GM19452 (cell line): ENCODE measurements around the gene WDFY3.
"Not testable (repeated sequence)": the region's sequence is repeated elsewhere in the genome, so short reads cannot be mapped to it uniquely, and the experiment has no call there.

Experiments used
- ATAC-seq: cut with Tn5 transposase; IDR thresholded peaks from one replicate; pipeline ENCODE4 v1.9.1; 2021; ENCODE audit not compliant: unreplicated experiment

Gene WDFY3

DNA sequence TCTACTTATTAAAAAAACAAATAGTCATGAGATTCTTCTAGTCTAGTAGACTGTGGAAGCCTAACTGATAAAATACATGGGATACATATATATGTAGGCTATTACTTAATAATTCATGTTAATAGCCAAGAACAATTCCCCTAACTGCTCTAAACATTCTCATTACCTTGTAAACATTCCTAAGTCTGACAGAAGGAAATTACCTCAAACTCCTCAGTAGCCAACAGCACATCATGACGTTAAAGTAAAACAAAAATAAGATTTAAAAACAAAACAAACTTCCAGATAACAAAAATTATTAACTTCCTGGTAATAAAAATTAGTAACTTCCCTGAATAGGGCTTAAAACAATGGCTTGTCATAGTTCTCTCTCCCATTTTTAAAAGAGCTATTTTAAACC lies 109.2 kb downstream of the WDFY3 start:
- ATAC-seq, result no peak

DNA sequence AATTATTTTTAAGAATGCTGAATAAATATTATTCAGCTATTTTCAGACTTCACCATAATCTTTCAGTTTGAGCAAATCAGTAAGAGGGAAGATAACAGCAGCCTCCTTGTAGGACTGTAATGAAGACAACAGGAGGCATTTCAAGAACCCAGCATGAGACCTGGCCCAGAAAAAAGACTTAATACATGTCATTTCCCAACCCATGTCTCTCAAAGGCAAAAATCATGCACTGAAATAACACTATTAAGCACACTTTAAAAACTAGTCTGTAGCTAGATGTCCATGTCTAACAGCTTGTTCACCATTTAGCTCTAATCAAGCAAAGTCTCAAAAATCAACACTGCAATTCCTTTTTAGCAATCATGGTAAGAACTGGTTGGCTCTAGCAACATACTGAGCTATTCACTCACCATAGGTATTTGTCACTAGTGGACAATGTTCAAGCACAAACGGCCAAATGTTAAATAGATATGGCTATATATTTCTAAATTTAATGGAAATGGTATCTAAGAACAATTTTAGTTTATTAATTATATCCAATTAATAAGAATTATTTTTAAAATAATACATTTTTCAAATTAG lies 109.9 kb downstream of the WDFY3 start:
- ATAC-seq, result no peak

DNA sequence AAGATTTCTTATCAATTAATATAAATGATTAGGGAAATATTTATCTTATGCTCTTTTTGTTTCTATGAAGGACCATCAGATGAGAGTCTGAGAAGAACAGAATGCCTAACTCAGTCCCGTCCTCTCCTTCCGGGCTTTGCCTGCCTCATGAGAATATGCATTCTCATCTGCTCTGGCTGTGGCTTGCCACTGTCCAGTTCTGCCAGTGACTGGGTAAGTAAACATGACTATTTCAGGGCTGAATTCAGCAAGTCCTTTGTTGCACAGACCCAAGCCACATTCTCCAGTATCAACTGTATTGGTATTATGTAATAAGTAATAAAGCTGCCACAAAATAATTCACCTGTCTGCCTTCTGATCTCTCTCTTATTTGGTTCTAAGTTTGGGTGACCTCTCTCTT lies 110.7 kb downstream of the WDFY3 start:
- ATAC-seq, result no peak

DNA sequence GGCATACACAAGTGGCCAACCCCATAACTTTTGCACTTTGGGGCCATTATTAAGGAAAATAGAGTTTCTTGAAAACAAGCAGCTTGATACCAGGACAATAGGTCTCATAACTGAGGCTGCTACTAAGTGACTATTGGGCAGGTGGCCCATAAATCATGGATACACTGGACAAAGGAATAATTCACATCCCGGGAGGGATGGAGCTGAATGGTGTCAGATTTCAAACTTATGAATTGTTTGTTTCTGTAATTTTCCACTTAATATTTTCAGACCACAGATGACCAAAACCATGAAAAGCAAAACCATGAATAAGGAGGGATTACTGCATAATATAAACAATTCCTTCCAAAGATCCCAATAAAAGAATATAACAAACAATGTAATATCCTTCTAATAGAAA lies 114.4 kb downstream of the WDFY3 start:
- no peak for ATAC-seq

DNA sequence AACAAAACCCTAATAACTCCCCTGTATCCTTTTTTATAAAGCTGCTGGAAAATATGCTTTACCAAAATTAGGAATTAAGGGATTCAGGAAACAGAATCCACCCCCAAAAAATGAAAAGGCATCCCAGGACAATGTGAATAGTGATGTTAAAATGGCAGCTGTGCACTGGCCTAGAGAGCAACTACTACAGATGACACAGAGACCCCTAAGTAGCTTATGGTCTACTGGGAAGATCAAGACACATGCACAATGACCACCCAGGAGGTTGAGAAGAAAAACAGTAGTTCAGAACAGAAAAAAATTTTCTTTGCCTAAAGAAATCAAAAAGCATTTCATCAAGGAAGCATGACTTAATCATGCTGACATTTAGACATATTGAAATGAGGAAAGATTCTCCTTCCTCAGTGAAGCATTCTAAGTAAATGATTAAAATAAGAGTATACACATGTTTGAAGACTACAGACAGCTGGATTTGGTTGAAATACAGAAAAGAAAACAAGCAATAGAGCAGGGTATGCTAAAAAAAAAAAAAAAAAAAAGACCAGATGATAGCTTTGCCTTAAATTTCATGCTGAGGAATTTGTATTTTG lies 117.3 kb downstream of the WDFY3 start:
- no peak for ATAC-seq

DNA sequence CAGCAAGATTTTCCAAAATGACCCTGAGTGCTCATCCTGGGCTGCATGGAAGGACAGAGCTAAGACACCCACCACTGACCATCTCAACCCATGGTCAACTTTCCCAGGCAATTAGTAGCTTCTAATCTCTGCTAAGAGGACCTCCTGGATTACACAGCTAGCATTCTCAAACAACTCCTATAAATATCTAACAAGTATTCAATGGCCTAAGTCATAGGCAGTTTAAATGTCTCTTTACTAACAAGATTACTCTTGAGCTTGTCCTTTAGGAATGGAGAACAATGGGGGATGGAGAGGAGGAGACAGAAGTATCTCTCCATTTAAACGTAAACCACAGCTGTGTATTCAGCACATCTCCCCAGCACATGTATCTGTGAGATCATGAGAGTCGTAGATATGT lies 118.1 kb downstream of the WDFY3 start:
- ATAC-seq, result no peak

DNA sequence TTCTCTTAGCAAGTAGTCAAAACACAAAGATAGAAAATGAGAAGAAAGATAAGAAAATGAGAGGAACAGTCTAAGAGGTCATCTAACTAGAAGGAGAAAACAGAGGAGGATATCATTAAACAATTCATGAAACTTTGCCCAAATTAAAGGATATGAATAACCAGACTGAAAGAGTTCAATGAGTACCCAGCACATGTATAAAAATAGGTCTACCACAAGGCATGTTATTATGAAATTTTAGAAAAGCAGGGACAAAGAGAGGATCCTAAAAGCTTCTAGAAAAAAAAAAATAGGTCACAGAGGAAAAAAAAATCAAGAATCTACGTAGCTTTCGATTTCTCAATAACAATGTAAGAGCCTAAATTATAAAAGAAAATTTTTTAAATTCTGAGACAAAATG lies 118.5 kb downstream of the WDFY3 start:
- ATAC-seq, result no peak

DNA sequence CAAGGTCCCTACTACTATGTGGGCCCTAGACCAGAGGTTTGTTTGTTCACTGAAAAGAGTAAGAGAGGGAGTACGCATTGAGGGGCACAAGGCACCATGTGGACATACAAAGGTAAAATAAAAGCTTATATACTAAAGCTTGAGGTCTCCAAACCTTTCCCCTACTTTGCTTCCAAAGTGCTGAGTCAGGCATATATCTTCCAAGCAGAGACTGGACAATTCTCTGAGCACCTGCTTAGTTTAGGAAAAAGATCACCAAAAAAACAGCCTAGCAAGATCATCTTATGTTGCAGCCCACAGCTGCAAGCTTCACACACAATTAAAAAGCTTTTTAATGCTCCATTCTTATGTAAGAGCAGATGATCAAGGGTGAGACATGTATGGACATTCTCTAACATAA lies 119.5 kb downstream of the WDFY3 start:
- no peak for ATAC-seq

DNA sequence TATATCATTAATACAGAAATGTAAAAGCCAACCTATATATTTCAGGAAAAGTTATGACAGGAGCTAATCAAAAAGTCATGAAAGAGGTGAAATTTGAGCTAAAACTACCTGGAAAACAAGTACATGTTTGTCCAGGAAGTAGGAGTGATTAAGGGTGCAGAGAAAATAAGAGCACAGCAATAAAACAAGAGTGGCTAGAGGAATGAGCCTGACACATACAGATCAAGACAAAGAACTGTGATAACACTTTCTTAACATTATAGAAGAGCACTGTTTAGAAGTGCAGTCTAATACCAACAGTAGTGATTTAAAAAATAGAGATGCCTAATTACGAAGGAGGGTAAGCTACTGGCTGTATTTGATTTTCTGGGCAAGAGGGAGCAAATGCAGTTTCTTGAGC lies 125.1 kb downstream of the WDFY3 start:
- ATAC-seq, result no peak

DNA sequence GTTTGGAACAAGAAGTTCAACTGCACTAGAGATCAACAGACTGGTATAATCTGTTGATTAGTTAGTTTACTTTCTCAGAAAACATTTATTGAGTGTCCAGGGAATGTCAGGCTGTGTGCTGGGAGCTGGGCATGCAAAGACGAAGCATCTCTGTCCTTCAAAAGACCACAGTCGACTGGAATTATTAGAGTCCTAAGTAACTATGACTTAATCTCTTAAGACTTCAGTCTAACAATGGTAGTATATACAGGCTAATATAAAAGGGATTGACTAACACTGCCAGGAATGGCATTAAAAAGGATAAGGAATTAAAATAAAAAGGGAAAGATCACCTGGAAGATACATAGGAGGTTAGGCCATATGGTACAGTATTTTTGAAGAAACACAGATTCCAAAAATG lies 128.7 kb downstream of the WDFY3 start:
- ATAC-seq, result no peak

DNA sequence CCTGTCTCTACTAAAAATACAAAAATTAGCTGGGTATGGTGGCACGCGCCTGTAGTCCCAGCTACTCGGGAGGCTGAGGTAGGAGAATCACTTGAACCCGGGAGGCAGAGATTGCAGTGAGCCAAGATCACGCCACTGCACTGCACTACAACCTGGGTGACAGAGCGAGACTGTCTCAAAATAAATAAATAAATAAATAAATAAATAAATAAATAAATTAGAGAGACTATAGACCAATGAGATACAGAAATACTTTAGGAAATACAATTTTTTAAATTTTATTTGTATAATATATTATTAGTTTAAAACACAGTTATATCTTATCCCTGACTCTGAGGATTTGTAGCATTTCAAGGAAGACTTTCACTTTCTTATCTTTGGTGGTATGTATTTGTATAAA lies 136.9 kb downstream of the WDFY3 start:
- not testable (repeated sequence) for ATAC-seq

DNA sequence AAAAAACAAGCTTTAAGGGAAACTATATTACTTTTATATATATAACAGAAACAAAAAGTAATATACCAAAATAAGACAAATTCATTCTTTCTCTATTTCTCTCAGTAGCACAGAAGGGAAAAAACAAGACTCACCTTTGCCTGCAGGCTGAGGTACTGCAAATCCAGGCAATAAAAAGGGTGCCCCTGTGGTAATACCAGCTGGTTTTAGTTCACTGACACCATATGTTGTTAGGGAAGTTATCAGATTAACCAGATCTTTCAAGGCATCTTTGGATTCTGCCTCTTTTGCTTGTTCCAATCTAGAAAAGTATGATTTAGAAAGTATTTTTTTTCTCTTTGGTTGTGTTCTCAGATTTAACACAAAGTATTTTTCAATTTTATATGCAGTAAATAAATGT lies 139.8 kb downstream of the WDFY3 start:
- no peak for ATAC-seq

DNA sequence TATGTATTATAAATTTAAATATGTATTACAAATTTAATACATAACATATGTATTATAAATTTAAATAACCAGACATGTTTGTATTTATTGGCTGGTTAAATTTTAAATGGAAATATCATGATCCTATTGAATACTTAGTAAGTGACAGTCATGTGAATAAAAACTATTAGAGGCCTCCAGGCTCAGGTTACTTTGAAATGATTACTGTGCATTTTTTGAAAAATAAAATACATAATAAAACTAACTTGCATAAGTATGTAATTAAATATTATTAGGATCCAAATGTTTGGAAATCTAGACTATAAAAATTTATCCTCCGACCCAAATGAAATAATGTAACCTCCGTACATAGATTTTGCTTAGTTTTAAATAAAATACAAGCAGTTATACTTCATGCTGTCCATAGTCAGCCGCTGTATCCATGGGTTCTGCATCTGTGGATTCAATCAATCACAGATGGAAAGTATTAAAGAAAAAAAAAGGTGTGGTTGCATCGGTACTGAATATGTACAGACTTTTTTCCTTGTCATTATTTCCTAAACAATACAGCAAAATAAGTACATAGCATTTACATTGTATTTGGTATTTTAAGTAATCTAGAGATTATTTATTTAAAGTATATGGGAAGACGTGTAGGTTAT lies 140.7 kb downstream of the WDFY3 start:
- no peak for ATAC-seq

DNA sequence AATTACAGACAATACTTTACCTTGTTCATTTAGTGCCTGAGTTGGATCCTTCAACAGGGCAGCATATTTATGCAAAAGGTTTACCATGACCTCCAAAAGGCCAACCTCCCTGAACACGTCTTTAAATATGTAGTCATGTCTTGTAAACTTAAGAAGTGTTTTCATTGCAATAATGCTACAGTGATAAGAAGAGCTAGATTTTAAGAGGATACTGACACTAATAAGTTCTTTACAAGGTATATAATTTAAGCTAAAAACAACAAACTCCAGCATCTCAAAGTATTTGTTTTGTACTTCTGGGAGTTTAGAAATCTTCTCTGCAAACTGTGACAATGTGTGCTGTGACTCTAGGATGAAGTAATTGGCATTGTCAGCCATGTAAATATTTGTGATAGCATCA lies 145.4 kb downstream of the WDFY3 start:
- no peak for ATAC-seq

DNA sequence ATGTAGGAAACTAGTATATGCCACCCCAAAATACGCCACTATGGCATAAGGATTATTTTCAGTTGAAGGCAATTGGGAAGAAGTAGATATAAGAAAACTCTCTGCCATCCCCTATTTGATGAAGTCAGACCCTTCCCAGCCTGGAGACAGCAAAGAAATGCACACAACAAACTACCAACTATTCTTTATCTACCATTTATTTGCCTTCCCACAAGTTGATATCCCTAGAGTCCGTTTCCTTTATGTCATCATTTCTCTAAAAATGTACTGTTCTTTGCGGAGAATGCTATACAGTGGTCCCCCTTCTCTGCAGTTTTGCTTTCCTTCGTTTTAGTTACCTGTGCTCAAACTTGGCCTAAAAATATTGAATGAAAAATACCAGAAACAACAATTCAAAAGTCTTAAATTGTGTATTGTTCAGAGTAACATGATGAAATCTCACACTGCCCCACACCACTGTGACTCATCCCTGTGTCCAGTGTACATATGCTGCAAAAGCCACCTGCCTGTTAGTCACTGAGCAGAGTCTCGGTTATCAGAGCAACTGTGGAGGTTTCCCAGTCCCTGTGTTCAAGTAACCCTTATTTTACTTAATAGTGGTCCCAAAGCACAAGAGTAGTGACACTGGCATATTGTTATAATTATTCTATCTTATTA lies 152.3 kb downstream of the WDFY3 start:
- ATAC-seq, result no peak

DNA sequence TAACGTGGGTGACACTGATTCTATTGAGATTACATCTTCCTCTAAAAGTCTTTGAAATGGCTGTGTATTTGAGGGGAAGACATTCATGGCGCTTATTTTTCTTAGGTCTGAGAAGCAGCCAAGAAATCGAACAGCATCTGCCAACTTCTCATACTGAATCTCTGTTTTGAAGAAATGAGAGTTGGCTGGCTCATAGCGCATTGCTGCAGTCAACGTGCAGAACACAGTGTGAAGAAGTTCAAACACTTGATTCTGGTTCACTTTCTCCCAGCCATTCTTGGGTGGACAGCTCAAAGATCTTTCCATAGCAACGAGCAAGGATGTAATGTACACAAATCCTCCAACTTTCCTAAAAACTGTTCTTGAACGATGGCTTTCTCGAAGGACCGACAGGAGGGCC lies 156.5 kb downstream of the WDFY3 start:
- no peak for ATAC-seq

DNA sequence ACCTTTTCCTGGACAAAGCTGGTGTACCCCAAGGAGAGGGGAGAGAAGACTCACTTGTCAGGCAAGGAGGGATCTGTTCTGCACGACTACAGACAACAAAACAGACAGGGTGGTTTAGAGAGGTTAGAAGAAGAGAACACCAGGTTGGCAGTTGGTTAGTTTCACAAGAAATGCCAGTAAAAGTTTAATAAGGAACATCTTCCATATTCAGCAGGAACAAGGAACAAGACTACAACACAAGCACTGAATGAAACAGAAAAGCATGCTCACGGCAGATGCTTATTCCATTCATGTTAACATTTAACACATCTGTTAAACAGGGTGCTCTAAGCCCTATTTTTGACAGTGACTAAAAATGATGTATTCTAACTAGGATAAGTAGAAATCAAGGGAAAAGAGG lies 158.2 kb downstream of the WDFY3 start:
- no peak for ATAC-seq

DNA sequence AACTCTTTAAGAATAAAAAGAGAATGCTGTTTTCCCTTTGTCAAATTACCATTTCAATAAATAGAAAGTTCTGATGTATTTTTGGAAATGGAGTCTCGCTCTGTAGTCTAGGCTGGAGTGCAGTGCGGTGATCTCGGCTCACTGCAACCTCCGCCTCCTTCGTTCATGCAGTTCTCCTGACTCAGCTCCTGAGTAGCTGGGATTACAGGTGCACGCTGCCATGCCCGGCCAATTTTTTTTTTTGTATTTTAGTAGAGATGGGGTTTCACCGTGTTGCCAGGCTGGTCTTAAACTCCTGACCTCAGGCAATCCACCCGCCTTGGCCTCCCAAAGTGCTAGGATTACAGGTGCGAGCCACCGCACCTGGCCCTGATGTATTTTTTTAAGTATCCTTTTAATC lies 159.9 kb downstream of the WDFY3 start:
- not testable (repeated sequence) for ATAC-seq

DNA sequence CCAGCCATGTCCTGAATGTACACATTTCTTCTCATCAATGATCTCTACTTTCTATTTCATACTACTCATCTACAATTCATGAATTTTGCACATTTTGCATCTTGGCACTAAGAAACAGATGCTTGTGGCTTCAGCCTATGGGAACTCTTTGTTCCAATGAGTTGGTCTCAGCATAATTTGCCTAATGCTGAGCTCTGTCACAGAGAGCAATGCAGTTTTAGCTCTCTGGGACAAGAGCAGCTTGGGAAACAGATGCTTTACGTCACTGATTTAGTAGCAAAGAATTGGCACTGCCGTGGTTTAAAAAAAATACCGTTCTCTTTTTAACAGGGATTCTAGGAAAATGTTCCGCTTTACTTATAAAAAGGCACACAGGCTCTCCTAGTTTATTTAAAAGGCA lies 162.4 kb downstream of the WDFY3 start:
- ATAC-seq, result no peak

DNA sequence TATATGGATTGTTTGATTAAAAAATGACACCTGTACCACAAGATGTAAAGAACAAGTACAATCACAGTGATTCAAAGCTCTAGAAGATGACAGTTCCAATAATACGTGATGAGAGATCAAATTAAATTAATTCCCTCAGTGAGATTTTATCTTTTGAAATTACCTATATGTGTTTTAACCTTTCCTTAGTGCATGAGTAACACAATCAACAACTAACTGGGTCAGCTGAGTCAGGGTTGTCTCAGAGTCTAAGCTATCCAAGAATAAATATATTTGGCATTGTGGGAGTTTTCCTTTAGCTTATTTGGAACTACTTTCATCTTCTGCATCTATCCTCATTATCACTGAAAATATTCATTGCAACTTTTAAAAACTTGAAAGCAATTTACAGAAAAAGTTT lies 162.8 kb downstream of the WDFY3 start:
- ATAC-seq, result no peak

DNA sequence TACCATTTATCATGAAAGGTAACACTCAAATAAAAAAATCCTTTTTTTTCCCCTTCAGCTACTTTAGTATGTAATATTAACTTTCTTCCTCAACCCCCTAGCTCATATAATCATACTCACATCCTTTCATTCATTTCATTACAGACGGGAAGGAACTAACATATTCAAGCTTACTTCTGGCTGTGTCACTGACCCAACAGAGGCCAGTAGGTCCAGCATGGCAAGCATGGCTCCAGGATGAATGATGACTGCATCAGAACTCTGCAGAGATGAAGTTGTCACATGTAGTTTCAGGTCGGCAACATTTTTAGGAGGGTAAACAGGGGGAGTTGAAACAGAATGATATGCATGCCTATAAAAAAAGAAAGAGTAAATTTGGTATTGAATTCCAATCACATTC lies 163.4 kb downstream of the WDFY3 start:
- ATAC-seq, result no peak

DNA sequence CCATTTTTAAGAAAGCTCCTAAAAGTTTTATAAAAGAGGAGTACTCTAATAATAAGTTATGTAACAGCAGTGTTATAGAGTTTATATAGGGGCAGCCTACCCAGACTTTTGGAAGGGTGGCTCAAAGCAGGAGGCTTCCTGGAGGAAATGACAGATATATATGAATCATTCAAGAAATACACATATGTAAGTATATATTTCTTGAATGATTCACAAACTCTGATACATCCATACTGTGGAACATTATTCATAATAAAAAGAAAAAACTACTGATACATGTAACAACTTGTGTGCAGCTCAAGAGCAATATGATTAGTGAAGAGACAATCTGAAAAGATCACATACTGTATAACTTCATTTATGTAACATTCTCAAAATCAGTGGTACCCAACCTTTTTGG lies 166.2 kb downstream of the WDFY3 start:
- no peak for ATAC-seq
